H1 (cell line): ENCODE results near the gene PFKFB3. TPM values are rescaled to one million over a fixed set of nuclear protein-coding genes. Genes with fewer than 3 reads are reported as not detected.

Experiments
- CTCF ChIA-PET: fragments of 300-600 bp; sonication (Branson Sonifier 250); formaldehyde crosslinking; loops from one replicate; lab custom pipeline; 2021; ENCODE audit not compliant: partially characterized antibody; lab: Charles Lee
- POLR2A ChIA-PET: fragments of 300-600 bp; sonication (Branson Sonifier 250); formaldehyde crosslinking; loops from one replicate; lab custom pipeline; 2021; ENCODE audit warnings: inconsistent platforms; ENCODE audit not compliant: partially characterized antibody; lab: Charles Lee
- DNase-seq, 2 experiments: peaks; one replicate each; pipeline versions ENCODE4 v3.0.0 to v3.0.0-alpha.2; 2010 to 2022; ENCODE audit warnings: low spot score in 2 of 2, low read depth in 1 of 2, mixed read lengths in 1 of 2
- FAIRE-seq: peaks from 2 replicates; lab custom pipeline; 2011; peaks lifted over from hg19 to GRCh38; lab: Jason Lieb, UNC
- H2AFZ ChIP-seq: 2 replicates; pipeline ENCODE4 v1.8.1; 2012; ENCODE audit warnings: low read length, inconsistent platforms
- H2AK5ac ChIP-seq: 2 replicates; pipeline ENCODE4 v1.6.1; 2013; ENCODE audit warnings: low read depth, low read length
- H2BK120ac ChIP-seq: replicated peaks from 2 replicates; pipeline ENCODE3; 2013; ENCODE audit warnings: low read depth, low read length, inconsistent platforms
- H2BK12ac ChIP-seq: 2 replicates; pipeline ENCODE4 v1.6.1; 2013; ENCODE audit warnings: low read depth, low read length
- H2BK15ac ChIP-seq: 2 replicates; pipeline ENCODE4 v1.6.1; 2013; ENCODE audit warnings: low read length
- H2BK20ac ChIP-seq: 2 replicates; pipeline ENCODE4 v1.6.1; 2013; ENCODE audit warnings: low read length
- H2BK5ac ChIP-seq: 2 replicates; pipeline ENCODE4 v1.6.1; 2013; ENCODE audit warnings: low read depth, low read length
- H3K14ac ChIP-seq: 2 replicates; pipeline ENCODE4 v1.6.1; 2013; ENCODE audit warnings: inconsistent platforms; ENCODE audit not compliant: insufficient read length
- H3K18ac ChIP-seq: 2 replicates; pipeline ENCODE4 v1.6.1; 2013; ENCODE audit warnings: low read length; ENCODE audit errors: extremely low read depth
- H3K23ac ChIP-seq: 2 replicates; pipeline ENCODE4 v1.6.1; 2013; ENCODE audit warnings: inconsistent platforms; ENCODE audit not compliant: insufficient read length
- H3K23me2 ChIP-seq: 2 replicates; pipeline ENCODE4 v1.6.1; 2013; ENCODE audit warnings: low read depth, low read length
- H3K27ac ChIP-seq: 2 replicates; pipeline ENCODE4 v1.6.1; 2011; ENCODE audit warnings: low read depth, low read length, inconsistent platforms
- H3K27me3 ChIP-seq, 4 experiments: replicated peaks in 1 of 4; 1 replicate in 1 of 4; 2 replicates in 3 of 4; pipeline versions ENCODE4 v1.6.1 to v1.8.1; 2011 to 2013; ENCODE audit warnings: low read length in 3 of 4, mild to moderate bottlenecking in 3 of 4, inconsistent platforms in 2 of 4, mixed read lengths in 2 of 4, moderate library complexity in 1 of 4; ENCODE audit not compliant: control insufficient read depth in 3 of 4, insufficient read depth in 3 of 4; ENCODE audit errors: extremely low read depth in 1 of 4
- H3K36me3 ChIP-seq, 4 experiments: 2 replicates each; pipeline versions ENCODE4 v1.6.1 to v1.8.1; 2011 to 2013; ENCODE audit warnings: mild to moderate bottlenecking in 4 of 4, low read length in 3 of 4, moderate library complexity in 2 of 4, control low read depth in 1 of 4, inconsistent platforms in 1 of 4; ENCODE audit not compliant: insufficient read depth in 4 of 4, control insufficient read depth in 2 of 4
- H3K4ac ChIP-seq: replicated peaks from 2 replicates; pipeline ENCODE3; 2013; ENCODE audit warnings: low read length, low read depth, mixed read lengths, inconsistent platforms; ENCODE audit not compliant: insufficient read length
- H3K4me1 ChIP-seq, 4 experiments: replicated peaks in 1 of 4; 1 replicate in 1 of 4; 2 replicates in 3 of 4; pipeline versions ENCODE4 v1.6.1 to v1.8.1; 2011 to 2013; ENCODE audit warnings: low read length in 3 of 4, inconsistent platforms in 2 of 4, mixed read lengths in 1 of 4; ENCODE audit not compliant: insufficient read depth in 4 of 4, control insufficient read depth in 3 of 4
- H3K4me2 ChIP-seq, 2 experiments: 2 replicates each; pipeline versions ENCODE4 v1.6.1 to v1.8.1; 2011 to 2013; ENCODE audit warnings: low read depth in 2 of 2, low read length in 2 of 2, control low read depth in 1 of 2, inconsistent platforms in 1 of 2, mild to moderate bottlenecking in 1 of 2; ENCODE audit not compliant: insufficient read depth in 1 of 2
- H3K4me3 ChIP-seq, 4 experiments: fragments of 200-600, 300-600 bp in 1 of 4; sonication (generic), shearing (Covaris generic), sonication (Bioruptor Twin) in 1 of 4; 2 replicates each; pipeline versions ENCODE4 v1.5.1 to v1.8.1; 2011 to 2016; ENCODE audit warnings: low read length in 4 of 4, low read depth in 3 of 4, control low read depth in 2 of 4, inconsistent platforms in 2 of 4, mild to moderate bottlenecking in 2 of 4, mixed read lengths in 1 of 4, moderate library complexity in 1 of 4; ENCODE audit not compliant: insufficient read depth in 2 of 4; ENCODE audit errors: extremely low read depth in 1 of 4
- H3K56ac ChIP-seq: replicated peaks from 2 replicates; pipeline ENCODE3; 2013; ENCODE audit warnings: low read depth, mild to moderate bottlenecking, mixed read lengths, low read length, inconsistent platforms; ENCODE audit not compliant: insufficient read length
- H3K79me1 ChIP-seq: 2 replicates; pipeline ENCODE4 v1.6.1; 2013; ENCODE audit warnings: low read depth, low read length, control low read depth
- H3K79me2 ChIP-seq, 2 experiments: 2 replicates each; pipeline versions ENCODE4 v1.6.1 to v1.8.1; 2012 to 2013; ENCODE audit warnings: low read length in 2 of 2, mild to moderate bottlenecking in 2 of 2, inconsistent platforms in 1 of 2; ENCODE audit not compliant: insufficient read depth in 2 of 2, control insufficient read depth in 1 of 2
- H3K9ac ChIP-seq, 4 experiments: replicated peaks in 1 of 4; 1 replicate in 1 of 4; 2 replicates in 3 of 4; pipeline versions ENCODE4 v1.6.1 to v1.8.1; 2011 to 2013; ENCODE audit warnings: low read depth in 3 of 4, low read length in 3 of 4, control low read depth in 2 of 4, mild to moderate bottlenecking in 2 of 4, moderate library complexity in 2 of 4, inconsistent platforms in 1 of 4; ENCODE audit errors: extremely low read depth in 1 of 4
- H3K9me3 ChIP-seq, 2 experiments: 2 replicates each; pipeline versions ENCODE4 v1.6.1 to v1.8.1; 2012 to 2013; ENCODE audit warnings: mild to moderate bottlenecking in 2 of 2, moderate library complexity in 2 of 2, control low read depth in 1 of 2, inconsistent platforms in 1 of 2, low read depth in 1 of 2, low read length in 1 of 2, mixed read lengths in 1 of 2; ENCODE audit not compliant: insufficient read depth in 2 of 2
- H4K20me1 ChIP-seq, 2 experiments: replicated peaks in 1 of 2; 2 replicates each; pipeline versions ENCODE3 to v1.8.1; 2011 to 2013; ENCODE audit warnings: inconsistent platforms in 2 of 2, low read length in 2 of 2, mild to moderate bottlenecking in 1 of 2; ENCODE audit not compliant: insufficient read depth in 2 of 2, control insufficient read depth in 1 of 2
- H4K5ac ChIP-seq: 2 replicates; pipeline ENCODE4 v1.6.1; 2013; ENCODE audit warnings: low read length, low read depth, mixed read lengths, inconsistent platforms; ENCODE audit not compliant: insufficient read length
- H4K8ac ChIP-seq: 2 replicates; pipeline ENCODE4 v1.8.0; 2013; ENCODE audit warnings: mild to moderate bottlenecking, moderate library complexity, low read length, inconsistent platforms; ENCODE audit not compliant: insufficient read depth; ENCODE audit errors: extremely low read depth
- H4K91ac ChIP-seq: replicated peaks from 2 replicates; pipeline ENCODE3; 2013; ENCODE audit warnings: low read length, mixed read lengths, inconsistent platforms; ENCODE audit not compliant: insufficient read length
- CBX5 ChIP-seq: fragments of 300-800, 300-1000 bp; sonication (generic); IDR thresholded peaks from 2 replicates; pipeline ENCODE4 v1.7.1; 2016; ENCODE audit warnings: antibody characterized with exemption, low read length, low read depth
- FOSL1 ChIP-seq: IDR thresholded peaks from 2 replicates; pipeline ENCODE4 v1.6.1; 2011; ENCODE audit warnings: mild to moderate bottlenecking, low read depth, low read length, moderate library complexity; ENCODE audit not compliant: insufficient read depth
- RBBP5 ChIP-seq: IDR thresholded peaks from 2 replicates; pipeline ENCODE4 v1.7.1; 2012; ENCODE audit warnings: low read depth, mild to moderate bottlenecking, inconsistent platforms, low read length, moderate library complexity, borderline replicate concordance
- SAP30 ChIP-seq: fragments of 300-600 bp; sonication (generic); IDR thresholded peaks from 2 replicates; pipeline ENCODE4 v1.7.1; 2012; ENCODE audit warnings: low read length, moderate library complexity, mild to moderate bottlenecking, inconsistent platforms; ENCODE audit not compliant: insufficient read depth, insufficient replicate concordance
- SP4 ChIP-seq: IDR thresholded peaks from 2 replicates; pipeline ENCODE4 v1.6.1; 2012; ENCODE audit warnings: low read length, inconsistent platforms
- TEAD4 ChIP-seq: IDR thresholded peaks from 2 replicates; pipeline ENCODE4 v1.6.1; 2012; ENCODE audit warnings: low read depth, low read length, inconsistent platforms, mixed read lengths
- WGBS, 2 experiments: shearing (Covaris generic) in 1 of 2; methylation state at CpG; one replicate each; pipeline versions ENCODE4 v1.1.6 to v1.1.7; 2013 to 2015; ENCODE audit warnings: low lambda C conversion rate in 2 of 2, mixed read lengths in 2 of 2, inconsistent platforms in 1 of 2, low coverage in 1 of 2, missing lambda C conversion rate in 1 of 2; ENCODE audit not compliant: insufficient replicate concordance in 2 of 2, insufficient coverage in 1 of 2, insufficient read length in 1 of 2; ENCODE audit errors: extremely low coverage in 1 of 2, missing lambda C conversion rate in 1 of 2; 5-methylcytosine and 5-hydroxymethylcytosine counted together
- polyA plus RNA-seq, 7 experiments: library from polyadenylated mRNA; depleted of rRNA in 3 of 7; stranded (reverse) in 5 of 7; unstranded in 2 of 7; fragments of >200 nt in 5 of 7; fragments of 200-250 nt in 2 of 7; gene quantifications; 1 replicate in 5 of 7; 2 replicates in 1 of 7; 4 replicates in 1 of 7; pipeline versions ENCODE4 v1.2.1 to v1.2.3, GENCODE V29; 2011 to 2013; ENCODE audit warnings: missing spikeins in 2 of 7, mixed read lengths in 2 of 7
- total RNA-seq: library from RNA; stranded (reverse); fragmentation: NEBNext Ultra II Directional; extraction: Animal tissue kit (Norgen Biotek cat#: 25700); gene quantifications from 2 replicates; pipeline ENCODE4 v1.2.1, GENCODE V29; 2021

The PFKFB3 gene
- total and polyA plus RNA-seq, 2 of the 8 experiments (the other 6 are each of a cell fraction or from before 2014, with no cell fraction given), result 15.6 to 32.0 TPM

- H2BK120ac ChIP-seq, result no peak overlapping the region
- no peak for DNase-seq
- no peak overlapping the region for H3K23ac ChIP-seq
- no peak overlapping the region for H3K4me2 ChIP-seq
- POLR2A ChIA-PET, result interaction anchor here (1.6 to 4.1 kb wide), 3 partner anchors 12 to 24 kb away, joined by 5 to 17 read pairs (median 10); partner anchors contain the start of gene PFKFB3
- H2BK20ac ChIP-seq, result no peak overlapping the region
- WGBS, 2 experiments, result 84% methylated on average over 17 of the region's 17 CpGs; no CpG with 5 or more reads in 1 of the 2 experiments
- no peak overlapping the region for H2BK15ac ChIP-seq
- H3K27ac ChIP-seq, result no peak overlapping the region
- no peak overlapping the region for H3K18ac ChIP-seq
- no peak overlapping the region for H4K91ac ChIP-seq
- no peak overlapping the region for H2AFZ ChIP-seq
- peaks cover 5% of the 10 kb centered on the region for H3K79me1 ChIP-seq
- no peak overlapping the region for H2AK5ac ChIP-seq
- peaks cover 0 to 4% of the 10 kb centered on the region in 2 experiments; a peak in 2 of 4 replicates for H3K79me2 ChIP-seq
- no peak for FAIRE-seq
- H2BK5ac ChIP-seq, result no peak overlapping the region
- no peak overlapping the region for H3K14ac ChIP-seq
- H3K23me2 ChIP-seq, result no peaks in the 10 kb centered on the region
- no peak overlapping the region for H2BK12ac ChIP-seq
- CTCF ChIA-PET, result interaction anchor here (0.6 to 2.1 kb wide), 4 partner anchors 12 to 227 kb away, joined by 3 to 8 read pairs (median 3); partner anchors contain the start of gene PFKFB3
- no peak overlapping the region for H4K5ac ChIP-seq
- TF ChIP-seq RBBP5, result no peak
- TF ChIP-seq SAP30, result no peak
- TF ChIP-seq FOSL1, result no peak
- no peak for TF ChIP-seq SP4
- no peak for TF ChIP-seq CBX5
- TF ChIP-seq TEAD4, result no peak
- H3K4ac ChIP-seq, result no peak overlapping the region
- peaks cover 0 to 6% (median 0%) of the 10 kb centered on the region in 4 experiments; a peak in 1 of 7 replicates for H3K4me1 ChIP-seq
- no peak overlapping the region for H3K4me3 ChIP-seq
- no peaks in the 10 kb centered on the region for H3K9me3 ChIP-seq
- H3K27me3 ChIP-seq, result no peaks in the 10 kb centered on the region
- no peak overlapping the region for H3K56ac ChIP-seq
- H4K8ac ChIP-seq, result no peak overlapping the region
- H3K36me3 ChIP-seq, result no peaks in the 10 kb centered on the region; a peak in 1 of 8 replicates
- no peak overlapping the region for H3K9ac ChIP-seq
- peaks cover 3 to 14% of the 10 kb centered on the region in 2 experiments for H4K20me1 ChIP-seq
Measured at GRCh38 chr10:6178581-6178980, 24.2 kb upstream of the PFKFB3 start.
